CD4-positive, alpha-beta T cell treated with Interferon alpha-2 for 1 hour (primary cell): Measurements from ENCODE around the gene TMED9.
"Not testable (repeated sequence)": the region's sequence is repeated elsewhere in the genome, so short reads cannot be mapped to it uniquely, and the experiment has no call there.

Experiments used
- DNase-seq, 2 donors: peaks; one replicate each; pipeline ENCODE4 v3.0.0-alpha.2; 2020 to 2022

Gene TMED9

GRCh38 chr5:177607452-177608192 is 15.6 kb downstream of the TMED9 start:
- DNase-seq: peak; percentile 55 to 69

GRCh38 chr5:177608243-177609075 is 16.5 kb downstream of the TMED9 start:
- no peak for DNase-seq

GRCh38 chr5:177609076-177610059 is 17.4 kb downstream of the TMED9 start:
- no peak for DNase-seq

- no peak for DNase-seq
These were observed 18.2 kb downstream of the TMED9 start for GRCh38 chr5:177610131-177610769.

GRCh38 chr5:177610770-177611445 is 18.9 kb downstream of the TMED9 start:
- DNase-seq: no peak

GRCh38 chr5:177611446-177612214 is 19.6 kb downstream of the TMED9 start:
- no peak for DNase-seq

- no peak for DNase-seq
These were observed 20.2 kb downstream of the TMED9 start for GRCh38 chr5:177612215-177612673.

- DNase-seq: no peak
These were observed 28.6 kb downstream of the TMED9 start for GRCh38 chr5:177620560-177620959.

- DNase-seq: not testable (repeated sequence)
These were observed 32.2 kb downstream of the TMED9 start for GRCh38 chr5:177624172-177624571.

GRCh38 chr5:177630186-177630585 is 38.2 kb downstream of the TMED9 start:
- DNase-seq: not testable (repeated sequence)

- DNase-seq: not testable (repeated sequence)
These were observed 42.9 kb downstream of the TMED9 start for GRCh38 chr5:177634912-177635311.

GRCh38 chr5:177645462-177645861 is 53.5 kb downstream of the TMED9 start:
- not testable (repeated sequence) for DNase-seq
